ENCODE results near the gene TMEM252. TPM values are rescaled to one million over a fixed set of nuclear protein-coding genes. Genes with fewer than 3 reads are reported as not detected.
A peak's percentile ranks its signal among the peaks of the same experiment; 100 is the strongest.

Gene TMEM252
- total RNA-seq, 4 donors from 2014 or later, result 0.34 TPM; not detected in 3

- H3K27me3 ChIP-seq, result no peaks in the 10 kb centered on the region
- H3K4me1 ChIP-seq, result peaks cover 0 to 38% (median 13%) of the 10 kb centered on the region in 4 donors
- DNase-seq (ENCODE audit: extremely low spot score), result no peak
- TF ChIP-seq POLR2AphosphoS5 (IDR thresholded peaks at IDR 0.05) (no peak), CTCF (IDR thresholded peaks at IDR 0.05) (no peak), EP300 (IDR thresholded peaks at IDR 0.05) (no peak), POLR2A (IDR thresholded peaks at IDR 0.05; ENCODE audit: low read depth) (no peak)
- 81% methylated on average over 4 of the region's 4 CpGs for WGBS
- H3K4me3 ChIP-seq, result no peak overlapping the region
- H3K27ac ChIP-seq (replicated peaks in 1 of 4), result peak overlapping the region; percentile 50 to 89 (median 73)
- peaks cover 0 to 37% (median 7%) of the 10 kb centered on the region in 4 donors for H3K36me3 ChIP-seq
- no peaks in the 10 kb centered on the region for H3K9me3 ChIP-seq
- intact Hi-C loops (cut with DNase I), result no loop called here
Observed at GRCh38 chr9:68523367-68523936, 17.2 kb downstream of the TMEM252 start.

DNA sequence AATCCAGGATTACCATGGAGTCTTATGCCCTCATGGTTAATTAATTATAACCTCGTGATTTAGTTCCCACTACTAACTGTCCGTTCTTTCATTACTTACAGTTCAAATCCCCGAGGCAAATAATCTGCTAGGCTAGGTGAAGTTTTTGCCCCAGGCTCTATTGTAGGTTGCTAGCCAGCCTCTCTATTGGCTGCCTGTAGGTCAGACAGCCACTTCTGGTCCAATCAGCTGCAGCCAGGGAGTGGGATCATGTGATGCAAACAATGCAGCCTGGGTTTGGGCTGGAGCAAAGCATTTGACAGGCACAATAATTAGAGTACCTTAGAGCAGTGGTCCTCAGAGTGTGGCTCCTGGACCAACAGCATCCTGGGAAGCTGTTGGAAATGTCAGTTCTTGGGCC lies 17.7 kb downstream of the TMEM252 start:
- Histone ChIP-seq H3K36me3 (peaks cover 0 to 36% (median 9%) of the 10 kb centered on the region in 4 donors), H3K4me1 (peaks cover 0 to 33% (median 9%) of the 10 kb centered on the region in 4 donors), H3K27ac (replicated peaks in 1 of 4) (peak overlapping the region; percentile 45 to 89 (median 73)), H3K9me3 (peaks cover 0 to 3% (median 1%) of the 10 kb centered on the region in 4 donors), H3K27me3 (no peaks in the 10 kb centered on the region), H3K4me3 (no peak overlapping the region)
- TF ChIP-seq CTCF (IDR thresholded peaks at IDR 0.05), result no peak
- no peak for TF ChIP-seq POLR2A (IDR thresholded peaks at IDR 0.05; ENCODE audit: low read depth)
- TF ChIP-seq EP300 (IDR thresholded peaks at IDR 0.05), result no peak
- no peak for TF ChIP-seq POLR2AphosphoS5 (IDR thresholded peaks at IDR 0.05)
- 92% methylated on average over 3 of the region's 3 CpGs for WGBS
- intact Hi-C loops (cut with DNase I), result no loop called here
- DNase-seq (ENCODE audit: extremely low spot score), result no peak

DNA sequence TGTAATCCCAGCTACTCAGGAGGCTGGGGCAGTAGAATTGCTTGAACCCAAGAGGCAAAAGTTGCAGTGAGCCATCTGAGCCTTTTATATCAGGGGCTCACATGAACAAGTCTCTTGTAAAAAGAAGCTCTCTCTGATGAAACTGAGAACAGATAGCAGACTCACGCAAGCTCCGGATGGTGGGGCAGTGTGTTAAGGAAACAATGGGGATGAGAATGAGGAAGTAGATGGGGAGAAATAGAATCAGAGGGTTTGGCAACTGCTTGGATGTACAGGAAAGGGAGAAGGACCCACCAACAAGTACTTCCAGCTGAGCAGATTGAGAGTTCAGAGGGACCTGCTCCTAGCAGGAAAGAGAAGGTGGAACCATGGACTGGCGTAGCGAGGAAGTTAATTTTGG lies 18.6 kb downstream of the TMEM252 start:
- H3K4me1 ChIP-seq, result peaks cover 0 to 26% (median 7%) of the 10 kb centered on the region in 4 donors
- no peak for DNase-seq (ENCODE audit: extremely low spot score)
- intact Hi-C loops (cut with DNase I), result no loop called here
- WGBS, result 55% methylated on average over 4 of the region's 4 CpGs
- no peak for TF ChIP-seq POLR2AphosphoS5 (IDR thresholded peaks at IDR 0.05)
- no peak for TF ChIP-seq POLR2A (IDR thresholded peaks at IDR 0.05; ENCODE audit: low read depth)
- no peak for TF ChIP-seq CTCF (IDR thresholded peaks at IDR 0.05)
- TF ChIP-seq EP300 (IDR thresholded peaks at IDR 0.05), result no peak
- H3K27ac ChIP-seq (replicated peaks in 1 of 4), result peak overlapping the region; percentile 45 to 89 (median 73)
- H3K36me3 ChIP-seq, result peaks cover 0 to 36% (median 10%) of the 10 kb centered on the region in 4 donors
- peaks cover 0 to 6% (median 2%) of the 10 kb centered on the region in 4 donors for H3K9me3 ChIP-seq
- no peak overlapping the region for H3K4me3 ChIP-seq
- H3K27me3 ChIP-seq, result no peaks in the 10 kb centered on the region

DNA sequence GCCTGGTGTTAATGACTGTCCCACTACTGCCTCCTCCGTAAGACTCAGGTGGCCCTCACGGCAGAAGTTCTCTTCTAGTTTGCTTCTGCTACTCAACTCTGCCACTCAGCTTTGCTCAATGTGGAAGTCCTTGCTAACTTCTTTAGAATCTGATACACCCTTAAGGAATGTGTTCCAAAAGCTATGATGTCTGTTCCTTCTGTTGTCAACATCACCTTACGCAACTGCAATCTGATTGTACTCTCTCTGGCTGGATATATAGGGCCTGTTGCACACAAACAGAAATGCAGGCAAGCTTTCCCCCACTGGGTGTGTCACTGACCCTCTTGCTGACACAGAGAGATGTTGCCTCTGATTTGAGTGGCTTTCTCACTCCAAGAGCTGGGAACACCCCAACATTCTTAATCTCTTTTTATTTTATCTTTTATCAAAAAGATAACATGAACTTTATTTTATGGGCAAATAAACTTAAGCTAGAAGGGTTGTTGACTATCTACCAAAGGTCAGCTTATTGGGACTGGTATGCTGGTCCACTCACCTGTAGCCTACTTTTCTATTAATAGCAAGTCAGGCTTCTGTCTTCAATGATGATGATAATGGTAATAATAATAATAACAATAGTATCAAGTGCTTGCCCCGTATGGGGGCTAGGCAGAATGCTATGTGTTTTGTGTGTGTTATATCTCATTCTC lies 25.2 kb downstream of the TMEM252 start:
- peak overlapping the region; percentile 85 to 89 (median 88) for H3K27ac ChIP-seq (replicated peaks in 1 of 4)
- no peak for DNase-seq (ENCODE audit: extremely low spot score)
- H3K4me1 ChIP-seq, result peaks cover 27 to 50% (median 39%) of the 10 kb centered on the region in 4 donors
- intact Hi-C loops (cut with DNase I), result no loop called here
- H3K36me3 ChIP-seq, result peaks cover 0 to 42% (median 4%) of the 10 kb centered on the region in 4 donors
- TF ChIP-seq CTCF (IDR thresholded peaks at IDR 0.05), result peak in 1 of 3 experiments; percentile 8
- peak; percentile 77 to 94 for TF ChIP-seq POLR2AphosphoS5 (IDR thresholded peaks at IDR 0.05)
- TF ChIP-seq POLR2A (IDR thresholded peaks at IDR 0.05; ENCODE audit: low read depth), result no peak
- peak; percentile 96 for TF ChIP-seq EP300 (IDR thresholded peaks at IDR 0.05)
- H3K4me3 ChIP-seq, result no peak overlapping the region
- H3K9me3 ChIP-seq, result peaks cover 0 to 6% (median 2%) of the 10 kb centered on the region in 4 donors
- H3K27me3 ChIP-seq, result no peaks in the 10 kb centered on the region
- 65% methylated on average over 4 of the region's 4 CpGs for WGBS
